AG09319 (cell line): ENCODE results near the gene MYBPH.

Experiments used
- DNase-seq: peaks from one replicate; pipeline ENCODE4 v3.0.0-alpha.2; 2010; ENCODE audit warnings: low read depth; ENCODE audit errors: extremely low read depth
- TF ChIP-seq, protein P1 (sequence below): IDR thresholded peaks from 2 replicates; pipeline ENCODE4 v1.5.1; 2011; ENCODE audit warnings: low read depth, mild to moderate bottlenecking, inconsistent platforms, low read length, moderate library complexity

The MYBPH gene

DNA sequence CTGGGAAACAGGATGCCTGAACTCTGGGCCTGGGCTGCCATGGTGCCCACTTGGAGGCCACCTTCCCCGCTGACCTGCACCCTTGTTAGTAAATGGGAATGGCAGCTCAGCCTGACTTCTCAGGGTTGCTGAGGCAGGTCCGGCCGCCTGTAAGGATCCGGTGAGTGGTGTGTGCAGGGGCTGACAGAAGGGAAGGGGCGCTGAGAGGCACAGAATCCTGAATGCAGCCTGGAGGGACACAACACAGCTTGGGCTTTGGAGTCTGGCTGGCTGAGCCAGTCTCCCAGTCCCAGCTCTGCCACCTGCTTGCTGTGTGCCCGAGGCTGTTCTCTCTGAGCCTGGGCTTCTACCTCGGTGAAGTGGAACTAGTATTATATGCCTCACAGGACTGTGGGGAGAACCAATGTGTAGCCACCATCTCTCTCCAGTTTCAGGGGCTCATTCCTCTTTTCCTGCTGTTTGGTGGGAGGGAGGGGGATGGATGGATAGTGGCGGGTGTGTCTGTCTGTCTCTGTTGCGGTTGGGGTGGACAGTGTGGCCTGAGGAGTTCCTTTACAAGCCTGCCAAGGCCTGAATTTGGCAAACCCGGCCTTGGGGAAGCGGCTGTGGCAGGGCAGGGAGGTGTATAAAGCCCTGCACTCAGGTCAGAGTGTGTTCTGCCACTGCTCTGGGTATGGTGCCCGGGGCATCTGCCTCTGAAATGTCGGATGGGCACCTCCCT lies 30.1 kb downstream of the MYBPH start:
- TF ChIP-seq, protein P1, sequence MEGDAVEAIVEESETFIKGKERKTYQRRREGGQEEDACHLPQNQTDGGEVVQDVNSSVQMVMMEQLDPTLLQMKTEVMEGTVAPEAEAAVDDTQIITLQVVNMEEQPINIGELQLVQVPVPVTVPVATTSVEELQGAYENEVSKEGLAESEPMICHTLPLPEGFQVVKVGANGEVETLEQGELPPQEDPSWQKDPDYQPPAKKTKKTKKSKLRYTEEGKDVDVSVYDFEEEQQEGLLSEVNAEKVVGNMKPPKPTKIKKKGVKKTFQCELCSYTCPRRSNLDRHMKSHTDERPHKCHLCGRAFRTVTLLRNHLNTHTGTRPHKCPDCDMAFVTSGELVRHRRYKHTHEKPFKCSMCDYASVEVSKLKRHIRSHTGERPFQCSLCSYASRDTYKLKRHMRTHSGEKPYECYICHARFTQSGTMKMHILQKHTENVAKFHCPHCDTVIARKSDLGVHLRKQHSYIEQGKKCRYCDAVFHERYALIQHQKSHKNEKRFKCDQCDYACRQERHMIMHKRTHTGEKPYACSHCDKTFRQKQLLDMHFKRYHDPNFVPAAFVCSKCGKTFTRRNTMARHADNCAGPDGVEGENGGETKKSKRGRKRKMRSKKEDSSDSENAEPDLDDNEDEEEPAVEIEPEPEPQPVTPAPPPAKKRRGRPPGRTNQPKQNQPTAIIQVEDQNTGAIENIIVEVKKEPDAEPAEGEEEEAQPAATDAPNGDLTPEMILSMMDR = no peak
- DNase-seq = no peak

DNA sequence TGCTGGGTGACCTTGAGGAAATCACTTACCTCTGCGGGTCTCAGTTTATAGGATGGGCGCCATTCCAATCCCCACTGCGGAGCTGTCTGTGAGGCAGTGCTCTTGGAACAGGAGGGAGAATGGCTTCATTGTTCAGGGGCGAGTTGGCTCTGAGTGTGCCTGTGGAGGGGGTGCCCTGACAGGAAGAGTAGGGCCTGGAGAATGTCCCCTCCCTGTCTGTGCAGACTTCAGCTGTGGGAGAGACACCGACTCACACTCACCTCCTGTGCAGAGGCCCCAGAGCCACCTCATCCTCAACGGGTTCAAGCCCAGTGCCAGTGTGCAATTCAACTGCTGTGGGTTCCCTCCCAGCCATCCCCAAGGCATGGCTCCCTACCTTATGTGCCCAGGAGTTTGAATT lies 31.0 kb downstream of the MYBPH start:
- TF ChIP-seq, protein P1 = no peak
- no peak for DNase-seq

DNA sequence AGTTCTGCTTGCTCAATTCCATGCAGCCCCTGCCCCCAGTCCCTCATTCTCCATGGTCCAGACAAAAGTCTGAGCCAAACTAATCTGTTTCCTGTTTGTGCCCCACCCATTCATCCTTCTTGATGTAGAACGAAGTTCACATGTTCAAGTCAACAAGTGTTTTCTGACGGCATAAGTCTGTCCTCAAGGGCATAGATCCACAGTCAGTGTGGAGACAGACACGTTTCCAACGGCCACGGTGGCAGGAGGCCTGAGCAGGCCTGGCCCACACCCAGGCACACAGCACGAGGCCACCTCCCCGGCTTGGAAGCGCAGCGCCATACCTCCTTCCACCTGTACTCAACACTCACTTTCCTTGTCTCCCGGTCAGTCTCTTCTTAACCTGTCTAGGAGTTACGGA lies 32.0 kb downstream of the MYBPH start:
- DNase-seq = no peak

DNA sequence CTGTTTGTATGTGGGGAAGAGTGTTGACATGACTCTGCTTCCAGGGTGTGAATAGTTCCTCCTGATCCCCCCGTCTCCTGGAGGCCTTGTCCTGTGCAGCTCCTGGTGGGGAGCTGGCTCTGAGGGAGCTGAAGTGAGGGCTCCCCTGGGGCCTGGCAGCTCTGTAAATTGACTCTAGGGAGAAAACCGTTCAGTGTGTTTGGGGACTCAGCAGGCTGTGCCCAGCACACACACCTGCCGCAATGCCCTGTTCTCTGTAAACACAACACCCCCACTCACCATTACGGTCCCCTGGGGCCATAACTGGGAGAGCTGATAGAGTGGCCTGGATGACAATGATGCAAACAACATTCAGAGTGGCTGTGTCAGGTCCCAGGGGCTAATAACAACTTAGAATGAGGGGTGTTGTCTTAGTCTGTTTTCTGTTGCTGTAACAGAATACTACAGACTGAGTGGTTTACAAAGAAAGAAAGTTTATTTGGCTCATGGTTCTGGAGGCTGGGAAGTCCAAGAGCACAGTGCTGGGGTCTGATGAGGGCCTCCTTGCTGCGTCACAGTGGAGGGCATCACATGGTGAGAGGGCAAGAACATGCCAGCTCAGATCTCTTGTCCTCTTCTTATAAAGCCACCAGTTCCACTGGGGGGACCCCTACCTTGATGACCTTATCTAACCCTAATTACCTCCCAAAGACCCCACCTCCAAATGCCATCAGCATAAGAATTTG lies 32.8 kb downstream of the MYBPH start:
- TF ChIP-seq, protein P1 = no peak
- DNase-seq = no peak

More for the DNA sequence above, 32.0 kb downstream of the MYBPH start:
- TF ChIP-seq, protein P1 = no peak

DNA sequence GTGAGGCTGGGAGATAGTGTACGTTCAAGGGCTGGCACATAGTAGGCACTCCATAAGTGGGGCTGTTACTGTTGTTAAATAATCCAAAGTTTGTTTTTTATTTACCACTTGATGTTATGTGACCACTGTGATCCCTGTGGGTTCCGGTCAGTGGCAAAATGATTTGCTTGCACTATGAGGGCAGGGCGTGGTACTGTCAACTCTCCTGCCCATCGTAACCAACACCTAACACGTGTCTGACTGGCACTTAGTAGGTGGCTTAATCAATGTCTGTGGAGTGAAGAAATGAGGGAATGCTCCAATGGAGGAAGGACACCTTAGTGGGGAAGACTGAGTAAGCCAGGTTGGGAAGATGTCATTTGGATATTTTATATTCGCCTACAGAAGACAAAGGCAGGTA lies 33.5 kb downstream of the MYBPH start:
- TF ChIP-seq, protein P1 = no peak

DNA sequence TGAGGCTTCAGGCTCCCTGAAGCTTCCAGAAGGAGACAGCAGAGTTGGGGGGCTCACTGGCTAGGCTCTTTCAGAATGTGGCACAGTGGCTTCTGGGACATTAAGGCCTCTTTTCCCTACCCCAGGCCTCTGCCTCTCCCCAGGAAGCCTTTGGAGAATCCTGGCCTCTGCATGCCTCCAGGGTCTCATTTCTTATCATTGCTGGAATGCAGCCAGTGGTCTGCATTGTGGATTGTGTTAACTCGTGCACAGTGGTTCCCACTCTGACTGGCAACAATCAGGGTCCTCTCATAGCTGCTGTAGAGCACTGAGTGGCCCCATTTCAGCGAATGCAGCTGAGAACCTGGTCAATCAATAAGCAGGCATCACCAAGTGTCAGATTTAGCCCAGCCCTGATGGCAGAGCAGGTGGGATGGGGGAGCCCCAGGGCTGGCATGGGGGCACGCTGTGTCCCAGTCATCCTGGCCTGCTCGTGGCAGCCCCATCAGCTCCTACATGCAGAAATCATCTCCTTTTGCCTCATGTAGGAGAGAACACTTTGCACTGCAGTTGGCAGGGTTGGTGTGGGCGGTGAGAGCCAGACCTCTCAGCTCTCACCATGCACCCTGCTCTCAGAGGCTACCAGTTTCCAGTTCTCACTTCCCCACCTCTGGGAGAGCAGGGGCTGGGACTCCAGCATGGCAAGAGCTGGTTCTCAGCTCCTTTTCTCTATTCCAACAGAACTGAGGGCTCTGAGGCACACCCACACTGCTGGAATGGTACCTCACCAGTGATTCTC lies 34.7 kb downstream of the MYBPH start:
- TF ChIP-seq, protein P1 = no peak
- no peak for DNase-seq

More for the DNA sequence above, 33.5 kb downstream of the MYBPH start:
- DNase-seq = no peak

DNA sequence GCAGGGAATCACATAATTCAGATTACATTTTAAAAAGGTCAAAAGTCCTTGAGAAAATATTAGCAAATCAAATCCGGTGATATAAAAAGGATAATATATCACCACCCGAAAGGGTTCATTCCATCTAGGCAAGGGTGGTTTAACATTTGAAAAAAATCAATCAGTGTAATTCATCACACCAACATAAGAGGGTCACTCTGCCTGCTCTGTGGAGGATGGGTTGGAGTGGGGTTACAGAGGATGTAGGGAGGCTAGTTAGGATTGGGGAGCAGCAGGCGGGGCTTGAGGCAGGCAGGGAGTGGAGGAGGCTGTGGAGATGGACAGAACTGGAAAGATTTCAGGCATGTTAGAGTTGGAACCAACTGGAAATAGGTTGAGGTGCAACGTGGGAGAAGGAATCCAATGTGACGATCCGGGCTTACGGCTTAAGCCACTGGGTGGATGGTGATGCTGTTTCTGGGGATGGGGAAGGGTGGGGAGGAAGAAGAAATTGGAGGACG lies 35.6 kb downstream of the MYBPH start:
- TF ChIP-seq, protein P1 = no peak
- no peak for DNase-seq
